Measurements from ENCODE around the gene CEP41.
"Not testable (repeated sequence)": the region's sequence is repeated elsewhere in the genome, so short reads cannot be mapped to it uniquely, and the experiment has no call there.

CEP41 gene

DNA sequence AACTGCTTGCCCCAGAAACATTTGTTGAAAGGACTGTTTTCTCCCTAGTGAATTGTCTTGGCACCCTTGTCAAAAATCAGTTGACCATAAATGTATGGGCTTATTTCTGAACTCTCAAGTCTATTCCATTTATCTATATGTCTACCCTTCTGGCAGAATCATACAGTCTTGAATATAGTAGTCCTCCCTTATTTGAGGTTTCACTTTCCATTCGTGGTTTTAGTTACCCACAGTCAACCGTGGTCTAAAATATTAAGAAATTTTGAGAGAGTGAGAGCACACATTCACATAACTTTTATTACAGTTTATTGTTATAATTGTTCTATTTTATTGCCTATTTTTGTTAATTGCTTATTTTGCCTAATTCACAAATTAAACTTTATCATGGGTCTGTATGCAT, 17.4 kb upstream of the CEP41 start:
- no peak for DNase-seq

DNA sequence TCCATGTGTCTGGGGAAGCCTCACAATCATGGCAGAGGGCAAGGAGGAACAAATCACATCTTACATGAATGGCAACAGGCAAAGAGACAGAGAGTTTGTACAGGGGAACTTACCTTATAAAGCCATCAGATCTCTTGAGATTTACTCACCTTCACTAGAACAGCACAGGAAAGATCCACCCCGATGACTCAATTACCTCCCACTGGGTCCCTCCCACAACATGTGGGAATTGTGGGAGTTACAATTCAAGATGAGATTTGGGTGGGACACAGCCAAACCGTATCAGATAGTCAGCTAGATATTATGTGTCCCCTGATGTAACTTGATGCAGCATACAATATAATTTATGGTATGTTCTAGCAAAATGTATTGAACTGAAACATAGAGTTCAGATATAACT, 14.1 kb upstream of the CEP41 start:
- no peak for DNase-seq

DNA sequence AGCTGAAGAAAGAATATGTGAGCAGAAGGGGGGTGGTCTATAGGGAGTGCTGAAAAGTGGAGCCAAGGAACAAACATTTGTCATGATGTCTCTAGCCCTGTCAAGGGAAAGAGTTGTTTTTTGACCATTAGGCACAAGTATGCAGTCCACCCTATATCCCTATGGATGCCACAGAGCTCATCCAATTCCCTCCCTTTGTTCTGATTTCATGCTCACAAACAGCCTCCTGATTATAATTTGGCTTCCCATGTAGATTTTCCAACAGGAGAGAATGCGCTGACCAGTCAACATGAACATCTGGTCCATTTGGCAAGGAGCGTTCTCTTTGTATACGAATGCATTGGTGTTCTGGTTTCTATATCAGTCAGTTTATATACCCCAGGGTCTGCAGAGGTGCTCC, 12.1 kb upstream of the CEP41 start:
- DNase-seq = no peak

DNA sequence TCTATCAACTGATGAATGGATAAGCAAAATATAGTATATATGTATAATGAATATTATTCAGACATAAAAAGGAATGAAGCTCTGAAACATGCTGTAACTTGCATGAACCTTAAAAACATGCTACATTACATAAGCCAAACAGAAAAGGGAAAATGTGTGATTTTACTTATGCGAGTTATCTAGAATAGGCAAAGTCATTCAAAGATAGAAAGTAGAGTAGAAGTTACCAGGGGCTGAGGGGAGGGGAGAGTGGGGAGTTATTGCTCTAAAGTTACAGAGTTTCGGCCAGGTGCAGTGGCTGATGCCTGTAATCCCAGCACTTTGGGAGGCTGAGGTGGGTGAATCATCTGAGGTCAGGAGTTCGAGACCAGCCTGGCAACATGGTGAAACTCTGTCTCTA, 10.5 kb upstream of the CEP41 start:
- DNase-seq = not testable (repeated sequence)

DNA sequence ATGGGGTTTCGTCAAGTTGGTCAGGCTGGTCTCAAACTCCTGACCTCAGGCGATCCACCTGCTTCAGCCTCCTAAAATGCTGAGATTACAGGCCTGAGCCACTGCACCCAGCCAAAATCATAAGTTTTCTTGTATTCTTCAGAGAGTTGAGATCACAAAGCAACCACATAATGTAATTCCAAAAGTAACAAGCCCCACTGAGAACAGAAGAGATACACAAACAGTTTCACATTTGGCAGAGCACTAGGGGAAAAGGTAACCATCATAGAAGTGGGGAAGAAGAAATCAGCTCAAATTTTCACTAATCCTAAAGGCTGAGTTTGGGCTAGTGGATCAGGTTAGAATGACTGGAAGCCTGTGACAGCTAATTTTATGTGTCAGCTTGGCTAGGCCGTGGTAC, 5.4 kb upstream of the CEP41 start:
- no peak for DNase-seq

DNA sequence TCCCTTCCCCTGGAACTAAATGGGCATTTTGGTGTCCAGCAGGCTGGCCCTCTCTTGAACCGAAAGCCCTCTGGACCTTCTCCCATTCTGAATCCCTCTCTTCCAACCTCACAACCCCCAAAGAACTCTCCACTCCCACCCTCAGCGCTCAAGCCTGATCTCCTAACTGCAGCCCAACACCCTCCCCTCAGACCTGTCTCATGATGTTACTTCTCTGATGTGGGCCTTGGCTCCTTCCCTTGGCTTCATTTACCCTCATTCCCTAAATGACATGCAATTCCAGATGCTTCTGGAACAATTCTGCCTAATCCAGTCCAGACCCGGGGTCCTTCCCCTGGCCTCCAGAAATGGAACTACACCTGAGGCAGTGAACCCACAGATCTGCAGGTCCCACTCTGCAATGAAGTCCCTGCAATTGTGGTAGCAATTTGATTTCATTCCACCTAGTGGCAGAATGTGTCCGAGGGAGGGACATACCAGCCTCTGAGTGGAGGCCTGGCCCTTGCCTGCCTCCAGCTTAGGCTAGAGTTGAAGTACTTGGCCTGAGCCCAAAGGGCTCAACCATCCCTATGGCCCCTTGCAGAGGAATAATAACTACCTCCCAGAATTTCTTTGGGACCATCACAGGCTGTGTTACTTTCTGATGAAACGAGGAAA, 4.1 kb upstream of the CEP41 start:
- no peak for DNase-seq

DNA sequence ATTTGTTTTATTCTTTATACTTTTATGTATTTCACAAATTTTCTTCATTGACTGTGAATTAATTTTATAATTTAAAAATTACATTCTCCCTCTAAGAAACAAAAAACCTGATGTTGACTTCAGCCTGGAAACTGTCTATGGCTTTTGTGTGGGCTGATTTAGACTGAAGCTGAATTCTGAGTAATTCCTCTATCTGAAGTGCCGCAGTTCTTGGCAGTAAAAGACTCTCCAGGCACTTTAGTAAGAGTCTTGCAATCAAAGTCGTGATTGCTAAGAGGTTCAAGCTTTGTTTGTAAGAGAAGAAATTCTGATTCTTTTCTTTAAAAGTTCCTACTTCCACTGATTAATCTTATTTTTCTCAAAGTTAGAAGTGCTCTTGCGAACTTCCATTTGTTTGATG, 3.4 kb upstream of the CEP41 start:
- peak; percentile 67 for DNase-seq

DNA sequence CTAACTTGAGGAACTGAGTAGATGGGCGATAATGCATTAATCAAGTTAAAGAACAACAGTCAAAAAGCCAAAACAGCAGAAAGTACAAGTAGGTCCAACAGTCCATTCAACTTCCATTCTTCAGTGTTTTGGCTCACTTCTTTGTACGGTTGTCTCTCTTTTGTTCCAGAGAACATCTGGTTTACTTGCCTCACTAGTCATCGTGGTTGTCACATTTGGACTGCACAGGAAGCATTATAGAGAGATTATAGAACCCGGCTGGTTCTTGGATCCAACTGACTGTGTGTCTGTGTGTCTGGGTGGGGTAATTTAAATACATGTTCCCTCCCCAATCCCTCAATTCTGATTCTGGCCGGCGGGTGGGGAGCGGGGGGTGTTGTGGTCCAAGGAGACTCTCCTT, 1.8 kb upstream of the CEP41 start:
- no peak for DNase-seq

DNA sequence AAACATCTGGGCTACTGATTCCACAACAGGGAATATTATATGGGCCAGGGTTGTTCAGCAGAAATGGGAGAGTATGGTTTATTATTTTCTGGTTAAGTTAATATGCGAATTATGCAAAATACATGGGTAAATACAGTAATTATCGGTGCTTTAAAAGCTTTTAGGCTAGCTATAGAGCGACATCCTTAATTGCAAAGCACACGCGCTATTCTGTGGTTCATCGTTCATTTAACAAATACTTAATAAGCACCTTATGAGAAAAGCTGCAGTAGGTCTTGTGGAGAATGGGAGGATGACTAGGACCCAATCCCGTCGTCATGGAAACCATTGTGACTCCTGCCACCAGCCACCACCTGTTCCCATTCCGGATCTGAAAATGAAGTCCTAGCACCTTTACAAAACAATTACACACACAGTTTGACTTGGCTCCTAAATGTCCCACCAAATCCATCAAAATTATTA, 623 bp upstream of the CEP41 start:
- no peak for DNase-seq

DNA sequence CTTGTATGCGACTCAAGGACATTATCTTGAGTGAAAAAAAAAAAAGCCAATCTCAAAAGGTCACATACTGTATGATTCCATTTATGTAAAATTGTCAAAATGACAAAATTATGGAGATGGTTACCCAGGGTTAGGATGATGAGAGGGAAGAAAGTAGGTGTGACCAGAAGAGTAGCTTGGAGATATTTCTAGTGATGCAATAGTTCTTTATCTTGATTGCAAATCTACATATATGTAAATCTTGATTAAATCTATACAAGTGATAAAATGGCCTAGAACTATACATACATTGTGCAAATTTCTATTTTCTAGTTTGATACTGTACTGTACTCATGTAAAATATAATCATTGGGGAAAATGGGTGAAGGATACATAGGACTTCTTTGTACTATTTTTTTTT, 4.6 kb downstream of the CEP41 start:
- DNase-seq = no peak

DNA sequence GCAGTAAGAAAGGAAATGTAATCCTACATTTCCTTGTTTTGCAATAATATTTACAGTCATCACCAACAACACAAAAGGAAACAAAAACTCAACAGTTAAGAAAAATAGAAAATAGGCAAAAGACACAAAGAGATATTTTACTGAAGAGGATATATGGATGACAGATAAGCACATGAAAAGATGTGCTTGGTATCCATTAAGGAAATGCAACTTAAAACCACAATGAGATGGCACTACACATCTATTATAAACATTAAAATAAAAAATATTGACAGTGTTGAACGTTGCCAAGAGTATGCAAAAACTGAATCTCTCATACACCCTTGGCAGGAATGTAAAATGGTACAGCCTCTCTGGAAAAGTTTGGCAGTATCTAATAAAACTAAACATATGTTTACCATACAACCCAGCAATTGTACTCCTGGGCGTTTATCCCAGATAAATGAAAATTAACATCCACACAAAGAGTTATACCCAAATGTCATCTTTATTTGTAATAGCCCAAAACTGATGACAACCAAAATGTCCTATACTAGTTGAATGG, 5.4 kb downstream of the CEP41 start:
- DNase-seq = no peak

DNA sequence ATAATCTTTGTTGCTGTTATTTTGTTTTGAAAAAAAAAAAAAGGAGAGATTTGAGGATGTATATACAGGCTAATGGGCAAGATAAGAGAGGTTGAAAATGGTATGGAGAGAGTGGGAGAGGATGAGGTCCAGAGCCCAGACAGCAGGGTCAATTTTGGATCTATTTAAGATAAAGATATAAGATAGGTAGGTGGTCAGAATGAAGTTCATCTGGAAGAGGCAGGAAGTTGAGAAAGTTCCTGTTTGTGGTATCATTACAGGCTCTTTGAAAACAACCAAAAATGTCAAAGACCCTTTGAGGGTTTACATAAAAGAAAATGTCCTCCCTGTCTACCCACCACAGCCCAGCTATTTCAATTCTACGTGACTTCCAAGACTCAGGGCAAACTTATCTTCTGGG, 7.5 kb downstream of the CEP41 start:
- no peak for DNase-seq

DNA sequence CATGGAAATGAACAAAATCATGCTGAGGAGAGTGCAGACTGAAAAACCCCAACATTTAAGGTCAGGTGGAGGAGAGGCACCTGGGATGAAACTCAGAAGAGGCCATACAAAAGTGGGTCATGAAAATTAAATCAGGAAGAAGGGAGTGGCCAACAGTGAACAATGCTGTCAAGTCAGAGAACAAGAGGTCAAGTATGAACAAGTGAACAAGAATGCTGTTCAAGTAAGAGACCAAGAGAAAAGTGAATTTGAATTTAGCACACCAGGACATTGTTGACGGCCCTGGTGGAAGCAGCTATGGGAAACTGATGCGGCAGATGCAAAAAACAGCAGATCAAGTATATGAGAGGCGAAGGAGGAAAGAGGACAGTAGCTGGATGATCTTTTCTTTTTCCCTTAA, 7.9 kb downstream of the CEP41 start:
- DNase-seq = no peak

DNA sequence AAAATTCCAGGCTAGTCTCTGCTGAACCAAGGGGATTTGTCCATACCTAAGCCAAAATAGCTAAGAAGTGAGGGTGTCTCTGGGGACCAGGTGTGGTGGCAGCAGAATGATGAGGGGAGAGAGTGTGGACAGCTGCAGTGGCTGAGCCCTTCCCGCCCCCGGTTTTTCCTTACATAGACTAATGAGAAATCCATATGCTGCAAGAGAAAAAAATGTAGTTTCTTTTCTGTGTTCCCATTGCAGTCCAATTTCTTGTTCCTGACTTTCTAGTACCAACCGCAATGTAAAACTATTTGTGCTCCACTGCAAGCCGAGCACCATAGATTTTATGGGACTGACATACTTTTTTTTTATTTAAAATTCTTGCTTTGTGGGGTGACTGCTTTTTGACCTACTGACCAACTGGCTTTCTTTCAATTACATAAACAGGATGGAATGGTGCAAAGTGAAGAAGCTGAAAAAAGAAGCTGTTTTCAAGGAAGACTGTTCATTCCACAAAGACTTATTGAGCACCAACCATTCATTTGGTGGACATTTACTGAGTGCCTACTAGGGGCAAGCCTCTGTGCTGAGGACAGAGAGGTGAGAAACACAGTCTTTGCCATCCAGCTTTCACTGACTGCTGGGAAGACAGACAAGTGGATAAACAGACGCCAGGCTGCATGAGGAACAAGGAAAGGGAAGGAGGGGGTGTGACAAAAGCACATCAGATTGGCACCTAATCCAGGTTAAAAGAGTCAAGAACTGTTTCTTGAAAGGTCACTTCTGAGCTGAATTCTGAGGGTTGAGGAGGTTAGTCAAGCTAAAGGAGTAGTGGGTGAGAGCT, 9.8 kb downstream of the CEP41 start:
- peak; percentile 95 for DNase-seq

DNA sequence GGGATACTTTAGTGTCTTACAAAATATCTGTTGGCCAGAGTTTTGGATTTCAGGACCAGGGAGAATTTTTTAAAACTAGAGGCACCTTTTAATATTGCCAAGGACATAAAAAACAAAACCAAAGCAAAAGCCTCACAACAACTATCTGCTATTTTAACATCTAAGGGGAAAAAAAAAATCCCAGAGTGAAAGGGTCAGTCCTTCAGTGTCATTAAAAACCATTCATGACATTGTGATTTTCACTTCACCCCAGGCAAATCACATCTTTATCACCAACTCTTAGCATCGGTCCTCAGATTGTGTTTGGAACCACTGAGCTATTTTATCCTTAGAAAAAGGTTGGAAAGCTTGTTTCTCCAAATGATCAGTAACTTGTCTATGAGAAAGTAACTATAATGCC, 10.7 kb downstream of the CEP41 start:
- DNase-seq = no peak

DNA sequence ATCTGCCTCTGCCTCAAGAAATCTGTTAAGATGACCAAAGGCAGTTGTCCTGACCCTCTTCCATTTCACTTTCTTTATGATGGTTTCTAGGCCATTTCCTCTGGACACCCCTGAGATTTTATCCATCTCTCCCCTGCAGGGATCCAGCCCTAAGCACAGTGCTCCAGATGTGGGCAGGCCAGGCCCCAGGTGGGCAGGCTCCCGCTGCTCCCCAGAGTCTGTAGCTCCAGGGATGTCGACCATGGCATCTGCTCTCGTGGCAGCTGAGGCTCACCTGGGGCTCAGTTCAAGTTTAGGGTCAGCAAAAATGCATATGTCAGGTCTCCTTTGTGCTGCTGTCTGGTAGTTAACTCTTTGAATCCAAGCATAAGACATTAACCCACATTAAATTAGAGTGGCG, 11.8 kb downstream of the CEP41 start:
- DNase-seq = no peak

DNA sequence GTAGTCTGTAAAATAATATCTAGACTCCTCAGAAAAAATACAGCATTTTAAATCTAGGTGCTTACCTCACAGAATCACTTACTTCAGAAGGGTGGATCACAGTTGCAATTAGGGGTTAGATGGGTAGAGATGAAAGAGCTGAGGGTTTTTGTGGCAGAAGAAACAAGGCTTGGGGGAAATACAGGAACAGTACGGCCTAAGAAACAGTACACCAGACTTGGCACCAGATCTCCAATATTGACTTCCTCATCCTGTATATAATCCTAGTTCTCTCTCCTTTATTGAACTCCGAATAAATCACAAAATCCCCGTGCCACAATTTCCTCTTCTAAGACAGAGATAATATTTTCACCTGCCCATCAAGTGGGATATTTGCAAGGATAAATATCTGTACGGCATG, 14.3 kb downstream of the CEP41 start:
- DNase-seq = no peak

DNA sequence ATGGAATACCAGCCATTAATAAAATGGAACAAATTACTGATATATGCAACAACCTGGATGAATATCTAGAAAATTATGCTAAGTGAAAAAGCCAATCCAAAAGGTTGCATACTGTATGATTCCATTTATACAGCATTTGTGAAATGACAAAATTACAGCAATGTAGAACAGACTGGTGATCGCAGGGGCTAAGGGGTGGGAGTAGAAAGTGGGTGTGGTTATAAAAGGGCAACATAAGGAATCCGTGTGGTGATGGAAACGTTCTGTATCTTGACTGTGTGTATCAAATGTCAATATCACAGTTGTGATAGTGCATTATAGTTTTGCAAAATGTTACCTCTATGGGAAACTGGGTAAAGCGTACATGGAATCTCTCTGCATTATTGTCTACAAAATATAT, 15.0 kb downstream of the CEP41 start:
- no peak for DNase-seq

DNA sequence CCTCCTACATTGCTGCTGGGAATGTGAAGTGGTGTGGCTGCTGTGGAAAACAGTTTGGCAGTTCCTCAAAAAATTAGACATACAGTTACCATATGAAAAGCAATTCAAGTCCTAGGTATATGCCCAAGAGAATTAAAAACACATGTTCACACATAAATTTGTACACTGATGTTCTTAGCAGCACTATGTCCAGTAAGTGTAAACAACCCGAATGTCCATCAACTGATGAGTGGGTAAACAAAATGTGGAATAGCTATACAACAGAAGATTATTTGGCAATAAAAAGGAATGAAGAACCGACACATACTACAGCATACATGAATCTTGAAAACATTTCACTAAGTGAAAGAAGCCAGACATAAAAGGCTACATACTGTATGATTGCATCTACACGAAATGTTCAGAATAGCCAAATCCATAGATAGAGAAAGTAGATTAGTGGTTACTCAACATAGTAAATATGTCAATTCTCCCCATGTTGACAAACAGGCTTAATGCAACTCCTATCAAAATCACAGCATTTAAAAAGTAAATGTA, 17.2 kb downstream of the CEP41 start:
- DNase-seq = peak; percentile 28

DNA sequence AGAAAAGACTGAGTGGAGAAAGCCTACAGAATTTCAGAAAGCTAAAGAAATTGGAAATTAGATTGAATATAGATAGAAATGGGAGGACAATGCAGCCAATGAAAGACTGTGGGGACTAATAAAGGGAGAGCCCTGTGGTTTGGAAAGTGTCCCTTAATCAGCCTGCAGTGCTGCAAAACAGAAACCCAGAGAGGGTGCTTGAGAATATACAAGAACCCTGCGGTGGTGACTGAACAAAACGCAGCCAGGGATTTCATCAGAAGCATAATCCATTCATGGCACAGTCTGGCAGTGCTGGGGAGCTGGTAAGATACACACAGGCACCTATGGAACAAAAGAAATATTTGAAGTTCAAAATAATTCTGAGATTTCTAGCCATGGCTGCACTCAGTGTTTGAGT, 19.1 kb downstream of the CEP41 start:
- peak; percentile 56 for DNase-seq

DNA sequence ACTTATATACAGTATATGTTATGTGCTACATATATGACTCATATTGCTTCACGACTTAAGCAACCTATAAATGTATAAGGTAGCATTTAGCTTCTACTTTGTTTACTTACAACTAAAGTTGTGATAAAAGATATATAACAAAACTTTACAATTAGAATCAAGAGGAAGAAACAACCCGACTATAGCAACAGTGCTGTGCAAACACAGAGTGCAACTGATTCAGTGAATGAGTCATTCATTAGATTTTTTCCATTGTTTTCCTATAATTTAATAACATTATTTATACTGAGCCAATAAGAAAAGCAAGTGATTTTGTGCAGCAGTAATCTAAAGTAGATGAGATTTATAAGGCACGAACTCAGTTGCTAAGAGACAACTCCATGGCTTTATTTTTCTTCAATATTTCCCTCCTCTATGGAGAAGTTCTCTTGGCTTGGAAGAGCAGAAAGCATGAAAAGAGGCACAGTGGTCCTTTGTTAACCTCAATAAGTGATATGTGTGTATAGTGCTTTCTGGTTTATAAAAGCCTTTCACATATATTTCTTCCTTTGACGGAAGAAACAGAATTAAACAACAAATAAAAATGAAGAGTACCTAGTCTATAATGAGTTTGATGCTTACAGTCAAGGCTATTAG, 19.8 kb downstream of the CEP41 start:
- DNase-seq = no peak

DNA sequence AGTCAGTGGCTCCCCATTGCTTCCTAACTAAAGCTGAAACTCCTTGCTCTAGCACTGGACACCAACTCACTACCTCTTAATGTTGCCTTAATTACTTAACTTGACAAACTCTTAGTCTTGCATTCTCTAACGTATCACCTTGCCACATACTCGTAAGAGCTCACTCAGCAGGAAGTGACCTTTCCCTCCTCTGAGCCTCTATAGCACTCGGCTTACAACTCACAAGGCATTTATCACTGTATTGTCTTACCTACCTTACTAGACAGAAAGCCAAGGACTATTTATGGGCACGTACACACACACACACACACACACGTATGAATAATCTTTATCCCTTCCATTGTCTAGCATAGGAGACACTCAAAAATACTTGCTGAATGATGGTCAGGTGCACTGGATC, 21.2 kb downstream of the CEP41 start:
- DNase-seq = no peak

DNA sequence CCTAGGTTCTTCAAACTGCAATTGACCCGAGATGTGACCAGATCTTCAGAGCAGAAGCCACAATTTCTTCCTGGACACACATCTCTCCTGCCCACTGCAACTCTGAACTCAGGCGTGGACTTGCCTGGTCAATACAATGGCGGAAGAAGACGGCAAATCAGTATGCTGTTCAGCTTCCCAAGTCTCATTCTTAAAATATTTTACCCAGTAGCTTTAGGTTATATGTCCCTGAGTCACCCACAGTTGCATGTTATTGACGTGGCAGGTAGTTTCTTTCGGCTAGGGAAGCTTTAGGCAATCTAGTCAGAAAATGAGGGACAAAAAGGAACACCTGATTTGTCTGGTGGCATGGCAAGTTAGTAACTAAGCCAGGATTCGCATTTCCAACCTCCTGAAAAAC, 22.5 kb downstream of the CEP41 start:
- DNase-seq = no peak

DNA sequence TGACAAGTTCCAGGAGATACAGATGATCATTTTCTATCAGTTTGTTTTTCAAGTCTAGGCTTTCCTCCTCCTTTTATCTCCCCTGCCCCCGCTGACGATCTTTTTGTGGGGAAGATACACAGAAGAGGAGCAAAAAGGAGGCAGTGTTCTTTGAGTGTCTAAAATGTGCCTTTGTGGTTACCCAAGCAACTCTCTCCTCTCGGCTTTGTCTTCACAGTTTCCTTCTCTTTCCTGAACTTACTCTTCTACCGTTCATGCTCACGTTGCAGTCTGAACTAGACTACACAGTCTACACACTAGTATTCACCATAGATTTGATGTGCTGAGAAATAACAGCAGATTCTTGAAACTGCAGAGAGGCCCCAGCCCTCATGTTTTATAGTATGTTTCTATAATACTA, 23.6 kb downstream of the CEP41 start:
- DNase-seq = no peak

Measured in fibroblast of upper back skin (primary cell).